Nephron (organoid): ENCODE results near the gene GOLGA1.

Experiments used
- H3K27ac Mint-ChIP-seq, 3 experiments: 2 replicates each; pipeline ENCODE4 v1.8.0; 2020; ENCODE audit warnings: mixed read lengths in 3 of 3, mild to moderate bottlenecking in 2 of 3, moderate library complexity in 1 of 3
- H3K27me3 Mint-ChIP-seq: 2 replicates; pipeline ENCODE4 v1.8.0; 2021; ENCODE audit warnings: low read depth, mild to moderate bottlenecking, moderate library complexity, mixed read lengths
- H3K36me3 Mint-ChIP-seq: 2 replicates; pipeline ENCODE4 v1.8.0; 2020; ENCODE audit warnings: low read depth, mixed read lengths
- H3K4me1 Mint-ChIP-seq: 2 replicates; pipeline ENCODE4 v1.8.0; 2020; ENCODE audit warnings: mixed read lengths
- H3K4me3 Mint-ChIP-seq, 3 experiments: 2 replicates each; pipeline ENCODE4 v1.8.0; 2020; ENCODE audit warnings: mild to moderate bottlenecking in 3 of 3, mixed read lengths in 3 of 3, moderate library complexity in 2 of 3
- H3K9me3 Mint-ChIP-seq: 2 replicates; pipeline ENCODE4 v1.8.0; 2020; ENCODE audit warnings: mixed read lengths
- CTCF ChIP-seq, 3 experiments: fragments of 200-600 bp; sonication (generic); IDR thresholded peaks; one replicate each; pipeline ENCODE4 v1.5.0; 2021; ENCODE audit warnings: antibody characterized with exemption in 3 of 3; ENCODE audit not compliant: unreplicated experiment in 3 of 3

GOLGA1 gene

GRCh38 chr9:124835026-124835557 is 105.8 kb downstream of the GOLGA1 start:
- Mint-ChIP-seq H3K27ac (peak overlapping the region; percentile 65 to 91 (median 69)), H3K4me3 (peak overlapping the region in 1 of 3 experiments; percentile 52), H3K4me1 (peaks cover 56% of the 10 kb centered on the region), H3K9me3 (no peaks in the 10 kb centered on the region), H3K27me3 (peaks cover 3% of the 10 kb centered on the region), H3K36me3 (no peaks in the 10 kb centered on the region)
- no peak for TF ChIP-seq CTCF (IDR thresholded peaks at IDR 0.05; ENCODE audit: unreplicated experiment in 3 of 3)

- Mint-ChIP-seq H3K27me3 (peaks cover 3% of the 10 kb centered on the region), H3K9me3 (no peaks in the 10 kb centered on the region), H3K4me1 (peaks cover 55% of the 10 kb centered on the region), H3K36me3 (no peaks in the 10 kb centered on the region), H3K27ac (peak overlapping the region in 2 of 3 experiments; percentile 65 to 91), H3K4me3 (no peak overlapping the region)
- no peak for TF ChIP-seq CTCF (IDR thresholded peaks at IDR 0.05; ENCODE audit: unreplicated experiment in 3 of 3)
Observed at GRCh38 chr9:124834591-124834990, 106.3 kb downstream of the GOLGA1 start.

GRCh38 chr9:124831642-124832364 is 109.1 kb downstream of the GOLGA1 start:
- no peak for TF ChIP-seq CTCF (IDR thresholded peaks at IDR 0.05; ENCODE audit: unreplicated experiment in 3 of 3)
- Mint-ChIP-seq H3K27me3 (no peaks in the 10 kb centered on the region), H3K4me1 (peaks cover 60% of the 10 kb centered on the region), H3K4me3 (no peak overlapping the region), H3K9me3 (no peaks in the 10 kb centered on the region), H3K36me3 (no peaks in the 10 kb centered on the region), H3K27ac (peak overlapping the region in 2 of 3 experiments; percentile 46 to 62)

GRCh38 chr9:124830593-124830992 is 110.3 kb downstream of the GOLGA1 start:
- Mint-ChIP-seq H3K36me3 (no peaks in the 10 kb centered on the region), H3K4me3 (no peak overlapping the region), H3K9me3 (peaks cover 4% of the 10 kb centered on the region), H3K27me3 (no peaks in the 10 kb centered on the region), H3K4me1 (peaks cover 51% of the 10 kb centered on the region), H3K27ac (peak overlapping the region in 2 of 3 experiments; percentile 59 to 78)
- TF ChIP-seq CTCF (IDR thresholded peaks at IDR 0.05; ENCODE audit: unreplicated experiment in 3 of 3), result no peak

GRCh38 chr9:124829334-124829669 is 111.6 kb downstream of the GOLGA1 start:
- no peaks in the 10 kb centered on the region for H3K36me3 Mint-ChIP-seq
- peaks cover 4% of the 10 kb centered on the region for H3K9me3 Mint-ChIP-seq
- no peak overlapping the region for H3K4me3 Mint-ChIP-seq
- H3K27ac Mint-ChIP-seq, result peak overlapping the region in 2 of 3 experiments; percentile 19 to 68
- TF ChIP-seq CTCF (IDR thresholded peaks at IDR 0.05; ENCODE audit: unreplicated experiment in 3 of 3), result no peak
- H3K27me3 Mint-ChIP-seq, result no peaks in the 10 kb centered on the region
- peaks cover 38% of the 10 kb centered on the region for H3K4me1 Mint-ChIP-seq
